GM19397 (cell line): ENCODE measurements around the gene SLITRK3.

ENCODE experiments used
- ATAC-seq: cut with Tn5 transposase; IDR thresholded peaks from one replicate; pipeline ENCODE4 v1.9.1; 2021; ENCODE audit warnings: mild to moderate bottlenecking, moderate library complexity; ENCODE audit not compliant: unreplicated experiment

SLITRK3 gene, protein sequence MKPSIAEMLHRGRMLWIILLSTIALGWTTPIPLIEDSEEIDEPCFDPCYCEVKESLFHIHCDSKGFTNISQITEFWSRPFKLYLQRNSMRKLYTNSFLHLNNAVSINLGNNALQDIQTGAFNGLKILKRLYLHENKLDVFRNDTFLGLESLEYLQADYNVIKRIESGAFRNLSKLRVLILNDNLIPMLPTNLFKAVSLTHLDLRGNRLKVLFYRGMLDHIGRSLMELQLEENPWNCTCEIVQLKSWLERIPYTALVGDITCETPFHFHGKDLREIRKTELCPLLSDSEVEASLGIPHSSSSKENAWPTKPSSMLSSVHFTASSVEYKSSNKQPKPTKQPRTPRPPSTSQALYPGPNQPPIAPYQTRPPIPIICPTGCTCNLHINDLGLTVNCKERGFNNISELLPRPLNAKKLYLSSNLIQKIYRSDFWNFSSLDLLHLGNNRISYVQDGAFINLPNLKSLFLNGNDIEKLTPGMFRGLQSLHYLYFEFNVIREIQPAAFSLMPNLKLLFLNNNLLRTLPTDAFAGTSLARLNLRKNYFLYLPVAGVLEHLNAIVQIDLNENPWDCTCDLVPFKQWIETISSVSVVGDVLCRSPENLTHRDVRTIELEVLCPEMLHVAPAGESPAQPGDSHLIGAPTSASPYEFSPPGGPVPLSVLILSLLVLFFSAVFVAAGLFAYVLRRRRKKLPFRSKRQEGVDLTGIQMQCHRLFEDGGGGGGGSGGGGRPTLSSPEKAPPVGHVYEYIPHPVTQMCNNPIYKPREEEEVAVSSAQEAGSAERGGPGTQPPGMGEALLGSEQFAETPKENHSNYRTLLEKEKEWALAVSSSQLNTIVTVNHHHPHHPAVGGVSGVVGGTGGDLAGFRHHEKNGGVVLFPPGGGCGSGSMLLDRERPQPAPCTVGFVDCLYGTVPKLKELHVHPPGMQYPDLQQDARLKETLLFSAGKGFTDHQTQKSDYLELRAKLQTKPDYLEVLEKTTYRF

GRCh38 chr3:165195640-165196576 is at the start of gene SLITRK3:
Gene SLITRK3, minus strand, starts transcription at chr3:165196384. Its CDS starts 5,554 bp downstream, at chr3:165190830.
- ATAC-seq, result no peak

GRCh38 chr3:165243597-165243996 is 47.4 kb upstream of the SLITRK3 start:
- ATAC-seq, result no peak

GRCh38 chr3:165233501-165234195 is 37.5 kb upstream of the SLITRK3 start:
- ATAC-seq, result no peak

DNA sequence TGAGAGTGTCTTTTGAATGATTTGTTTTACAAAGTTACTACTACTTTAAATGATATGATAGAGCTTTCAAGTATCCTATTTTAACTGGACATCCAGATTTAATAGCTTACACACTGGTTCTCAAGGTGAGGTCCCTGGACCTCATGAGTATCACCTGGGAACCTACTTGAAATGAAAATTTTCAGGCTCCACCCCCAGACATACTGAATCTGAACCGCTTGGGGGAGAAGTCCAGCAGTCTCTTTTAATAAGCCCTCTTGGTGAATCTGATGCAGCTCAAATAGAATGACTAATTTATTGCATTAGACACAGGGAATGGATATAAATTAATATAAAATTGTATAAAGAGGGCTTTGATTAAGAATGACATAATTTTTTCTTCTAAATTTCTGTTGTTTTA is 29.4 kb upstream of the SLITRK3 start:
- no peak for ATAC-seq

GRCh38 chr3:165217739-165218138 is 21.6 kb upstream of the SLITRK3 start:
- ATAC-seq, result no peak

- no peak for ATAC-seq
These were observed 16.4 kb upstream of the SLITRK3 start for GRCh38 chr3:165212580-165212979.

GRCh38 chr3:165211721-165212120 is 15.5 kb upstream of the SLITRK3 start:
- no peak for ATAC-seq

- no peak for ATAC-seq
These were observed 14.5 kb upstream of the SLITRK3 start for GRCh38 chr3:165210727-165211126.

DNA sequence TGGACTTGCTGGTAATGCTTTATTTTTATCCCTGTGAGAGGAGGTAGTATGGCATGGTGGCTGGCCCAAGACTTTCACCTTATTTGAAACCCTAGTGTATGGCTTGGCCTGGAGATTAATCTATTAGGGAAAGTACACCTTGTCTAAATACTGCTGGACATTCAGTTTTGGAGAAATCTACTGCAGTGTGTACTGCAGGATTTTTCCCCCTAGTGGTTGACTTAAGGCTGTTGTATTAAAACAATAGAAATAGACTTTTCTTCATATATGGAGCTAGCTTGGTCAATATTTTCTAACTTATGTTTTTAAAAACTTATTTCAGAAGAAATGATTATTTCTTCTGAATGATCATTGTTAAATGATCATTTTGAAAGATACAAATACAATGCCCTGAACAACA is 13.9 kb upstream of the SLITRK3 start:
- ATAC-seq, result no peak

DNA sequence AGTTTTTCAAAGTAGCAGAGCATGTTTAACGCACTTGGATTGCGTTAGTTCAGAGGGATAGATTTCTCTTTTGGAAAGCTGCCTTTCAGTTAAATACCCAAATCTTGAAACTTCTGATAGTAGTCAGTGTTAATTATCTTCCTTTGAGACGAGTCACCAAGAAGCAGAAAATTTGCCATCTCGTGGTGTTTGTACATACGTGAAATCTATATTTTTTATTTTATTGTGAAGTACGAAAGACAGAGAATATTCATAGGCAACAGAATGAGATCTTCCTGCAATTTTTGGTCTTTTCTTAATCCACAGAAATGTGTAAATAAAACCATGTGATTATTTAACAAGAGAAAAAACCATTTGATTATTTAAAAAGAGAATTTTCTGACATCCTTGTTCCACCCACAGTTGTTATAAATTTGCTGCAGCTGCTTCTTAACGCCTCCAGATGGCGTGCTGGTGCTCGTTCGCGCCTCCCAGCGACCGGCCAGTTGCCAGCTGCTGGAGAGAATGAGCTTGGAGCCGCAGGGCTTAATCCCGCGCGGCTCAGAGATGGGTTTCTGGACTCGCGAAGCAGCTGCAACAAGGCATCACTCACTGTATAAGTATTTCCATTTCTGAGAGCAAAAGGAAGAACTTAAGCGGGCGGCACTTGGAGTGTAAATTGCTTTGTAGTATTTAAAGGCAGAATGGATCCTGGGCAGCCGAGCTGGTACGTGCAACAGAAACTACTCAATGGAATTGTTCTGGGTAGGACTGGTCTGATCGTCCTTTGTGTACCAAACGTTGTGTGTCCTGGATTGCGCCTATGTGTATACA is 10.5 kb upstream of the SLITRK3 start:
- ATAC-seq, result peak; percentile 100

- ATAC-seq, result no peak
These were observed 8.3 kb upstream of the SLITRK3 start for GRCh38 chr3:165204445-165204844.

- ATAC-seq, result no peak
These were observed 6.8 kb upstream of the SLITRK3 start for GRCh38 chr3:165202995-165203394.

GRCh38 chr3:165201964-165202363 is 5.8 kb upstream of the SLITRK3 start:
- no peak for ATAC-seq

GRCh38 chr3:165197481-165197800 is 1.3 kb upstream of the SLITRK3 start:
- ATAC-seq, result no peak

- no peak for ATAC-seq
These were observed 645 bp upstream of the SLITRK3 start for GRCh38 chr3:165196577-165197480.

DNA sequence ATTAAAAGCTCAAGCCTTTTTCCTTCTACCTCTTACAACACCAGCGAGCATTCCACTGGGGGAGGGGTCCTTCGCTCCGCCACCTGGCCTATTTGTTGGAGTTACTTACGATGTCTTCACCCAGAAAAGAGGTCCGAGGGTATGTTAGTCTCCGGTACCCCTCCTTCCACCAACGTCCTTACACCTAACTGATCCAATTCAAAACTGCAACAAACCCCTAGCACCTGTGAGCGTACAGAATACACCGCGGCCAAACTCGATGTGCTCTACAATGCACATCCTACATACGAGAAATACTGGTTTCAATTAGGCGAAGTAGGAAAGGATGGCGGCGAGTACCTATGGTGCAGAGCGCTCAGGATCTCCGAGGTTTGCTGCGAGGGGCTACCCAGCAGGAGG is 944 bp downstream of the SLITRK3 start:
- ATAC-seq, result no peak

DNA sequence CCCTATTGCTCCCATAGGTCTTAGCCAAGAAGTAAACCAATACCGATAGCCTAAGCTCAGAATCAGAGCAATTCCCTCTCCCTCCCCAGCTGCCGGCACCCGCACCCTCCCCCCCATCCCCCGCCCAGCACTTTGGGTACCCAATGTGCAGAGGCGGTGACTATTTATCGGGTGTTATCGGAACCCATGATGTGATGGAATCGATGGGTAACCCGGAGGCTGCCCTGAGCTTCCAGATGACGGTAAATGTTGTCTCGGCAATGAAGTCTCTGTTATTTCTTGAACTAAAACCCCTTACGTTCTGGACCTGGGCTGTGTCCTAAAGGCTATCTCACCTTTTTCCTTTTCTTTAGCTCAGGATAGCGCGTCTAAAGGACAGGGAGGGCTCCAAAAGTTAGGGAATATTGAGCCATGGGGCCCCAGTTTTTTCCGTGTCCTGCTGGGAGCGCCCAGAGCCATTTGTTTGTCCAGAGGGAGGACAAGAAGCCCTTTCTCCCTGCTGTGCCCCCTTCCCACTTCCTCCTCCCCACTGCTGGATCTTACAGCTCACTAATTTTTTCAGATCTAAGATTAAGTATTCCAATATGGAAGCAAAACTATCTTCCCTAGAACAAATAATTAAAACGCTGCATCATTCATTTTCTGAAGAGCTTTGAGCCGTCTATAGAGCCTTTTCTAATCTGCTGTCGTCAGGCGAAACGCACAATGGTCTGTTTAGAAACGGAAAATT is 1.5 kb downstream of the SLITRK3 start:
- no peak for ATAC-seq
